Myocyte (in vitro differentiated cells): ENCODE data around the gene CD37. TPM values are rescaled to one million over a fixed set of nuclear protein-coding genes. Genes with fewer than 3 reads are reported as not detected.
A peak's percentile ranks its signal among the peaks of the same experiment; 100 is the strongest.
"Not testable (repeated sequence)": the region's sequence is repeated elsewhere in the genome, so short reads cannot be mapped to it uniquely, and the experiment has no call there.

ENCODE experiments used
- DNase-seq: peaks from one replicate; pipeline ENCODE4 v3.0.0-alpha.2; 2012; ENCODE audit warnings: low read depth
- polyA plus RNA-seq: library from polyadenylated mRNA; unstranded; fragments of >200 nt; gene quantifications from one replicate; pipeline ENCODE4 v1.2.1, GENCODE V29; 2012; ENCODE audit warnings: missing spikeins
- total RNA-seq: library from RNA; depleted of rRNA; stranded (reverse); fragments of >200 nt; gene quantifications from 2 replicates; pipeline ENCODE4 v1.2.3, GENCODE V29; 2014

Gene CD37
- total RNA-seq, result not detected in 2 replicates
- 3.3 TPM for polyA plus RNA-seq

- no peak for DNase-seq
These were observed at the start of gene CD37 for GRCh38 chr19:49335071-49335783. Gene CD37 (plus strand): TSS chr19:49335406. CDS start chr19:49335541, 135 bp downstream.

DNA sequence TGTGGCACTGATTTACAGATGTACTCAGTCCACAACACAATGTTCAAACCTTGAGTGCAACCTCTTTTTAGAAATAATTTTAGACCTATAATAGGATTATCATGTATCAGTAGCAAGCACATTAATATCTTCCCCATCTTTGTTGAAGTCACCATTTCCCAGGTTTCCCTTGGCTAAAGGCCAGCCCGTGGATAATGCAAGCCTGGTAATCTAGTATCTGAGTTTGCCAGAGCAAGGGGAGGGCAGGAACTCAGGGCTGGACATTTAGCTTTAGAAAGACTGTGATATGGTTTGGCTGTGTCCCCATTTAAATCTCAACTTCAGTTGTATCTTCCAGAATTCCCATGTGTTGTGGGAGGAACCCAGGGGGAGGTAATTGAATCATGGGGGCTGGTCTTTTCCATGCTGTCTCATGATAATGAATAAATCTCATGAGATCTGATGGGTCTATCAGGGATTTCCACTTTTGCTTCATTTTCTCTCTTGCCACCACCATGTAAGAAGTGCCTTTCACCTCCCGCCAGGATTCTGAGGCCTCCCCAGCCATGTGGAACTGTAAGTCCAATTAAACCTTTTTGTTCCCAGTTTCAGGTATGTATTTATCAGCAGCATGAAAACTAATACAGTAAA, 48.0 kb upstream of the CD37 start:
- DNase-seq, result no peak

DNA sequence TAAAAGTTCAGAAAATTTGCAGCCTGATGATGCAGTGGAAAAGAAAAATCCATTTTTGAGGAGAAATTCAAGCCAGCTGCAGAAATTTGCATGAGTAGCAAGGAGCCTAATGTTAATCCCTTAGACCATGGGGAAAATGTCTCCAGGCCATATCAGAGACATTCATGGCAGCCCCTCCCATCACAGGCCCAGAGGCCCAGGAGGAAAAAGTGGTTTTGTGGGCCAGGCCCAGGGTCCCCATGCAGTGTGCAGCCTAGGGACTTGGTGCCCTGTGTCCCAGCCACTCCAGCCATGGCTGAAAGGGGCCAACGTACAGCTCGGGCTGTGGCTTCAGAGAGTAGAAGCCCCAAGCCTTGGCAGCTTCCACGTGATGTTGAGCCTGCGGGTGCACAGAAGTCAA, 47.0 kb upstream of the CD37 start:
- DNase-seq, result not testable (repeated sequence)

DNA sequence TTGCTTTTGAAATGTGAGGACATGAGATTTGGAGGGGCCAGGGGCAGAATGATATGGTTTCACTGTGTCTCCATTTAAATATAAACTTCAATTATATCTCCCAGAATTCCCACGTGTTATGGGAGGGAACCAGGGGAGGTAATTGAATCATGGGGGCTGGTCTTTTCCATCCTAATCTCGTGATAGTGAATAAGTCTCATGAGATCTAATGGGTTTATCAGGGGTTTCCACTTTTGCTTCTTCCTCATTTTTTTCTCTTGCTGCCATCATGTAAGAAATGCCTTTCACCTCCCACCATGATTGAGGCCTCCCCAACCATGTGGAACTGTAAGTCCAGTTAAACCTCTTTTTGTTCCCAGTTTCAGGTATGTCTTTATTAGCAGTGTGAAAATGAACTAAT, 45.9 kb upstream of the CD37 start:
- DNase-seq, result not testable (repeated sequence)

GRCh38 chr19:49290517-49290916, 44.7 kb upstream of the CD37 start:
- no peak for DNase-seq

- no peak for DNase-seq
These were observed 40.8 kb upstream of the CD37 start for GRCh38 chr19:49294401-49294800.

DNA sequence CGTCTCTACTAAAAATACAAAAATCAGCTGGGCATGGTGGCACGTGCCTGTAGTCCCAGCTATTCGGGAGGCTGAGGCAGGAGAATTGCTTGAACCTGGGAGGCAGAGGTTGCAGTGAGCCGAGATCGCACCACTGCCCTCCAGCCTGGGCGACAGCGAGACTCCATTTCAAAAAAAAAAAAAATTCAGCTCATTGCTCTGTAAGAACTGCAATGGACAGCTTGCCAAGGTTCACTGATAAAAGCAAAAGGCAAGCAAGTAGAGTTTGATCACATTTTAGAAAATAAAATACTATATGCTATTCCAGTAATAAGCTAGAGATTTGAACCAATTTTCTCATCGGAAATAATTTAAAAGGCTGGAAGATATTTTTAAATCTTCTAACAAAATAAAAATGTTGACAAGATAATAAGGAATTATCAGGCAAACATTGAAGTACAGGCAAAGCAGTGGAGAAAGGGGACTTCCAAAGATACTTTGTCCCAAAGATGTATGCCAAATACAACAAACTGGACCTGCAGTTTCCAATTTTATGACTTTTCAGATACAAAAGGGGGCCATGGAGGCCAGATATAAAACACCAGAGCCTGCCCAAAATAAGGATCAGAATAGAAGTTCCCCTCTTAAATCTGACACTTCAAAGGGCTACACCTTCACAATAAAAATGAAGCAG, 39.9 kb upstream of the CD37 start:
- no peak for DNase-seq

- DNase-seq, result no peak
These were observed 37.8 kb upstream of the CD37 start for GRCh38 chr19:49297403-49297802.

- DNase-seq, result not testable (repeated sequence)
These were observed 36.6 kb upstream of the CD37 start for GRCh38 chr19:49298653-49299052.

DNA sequence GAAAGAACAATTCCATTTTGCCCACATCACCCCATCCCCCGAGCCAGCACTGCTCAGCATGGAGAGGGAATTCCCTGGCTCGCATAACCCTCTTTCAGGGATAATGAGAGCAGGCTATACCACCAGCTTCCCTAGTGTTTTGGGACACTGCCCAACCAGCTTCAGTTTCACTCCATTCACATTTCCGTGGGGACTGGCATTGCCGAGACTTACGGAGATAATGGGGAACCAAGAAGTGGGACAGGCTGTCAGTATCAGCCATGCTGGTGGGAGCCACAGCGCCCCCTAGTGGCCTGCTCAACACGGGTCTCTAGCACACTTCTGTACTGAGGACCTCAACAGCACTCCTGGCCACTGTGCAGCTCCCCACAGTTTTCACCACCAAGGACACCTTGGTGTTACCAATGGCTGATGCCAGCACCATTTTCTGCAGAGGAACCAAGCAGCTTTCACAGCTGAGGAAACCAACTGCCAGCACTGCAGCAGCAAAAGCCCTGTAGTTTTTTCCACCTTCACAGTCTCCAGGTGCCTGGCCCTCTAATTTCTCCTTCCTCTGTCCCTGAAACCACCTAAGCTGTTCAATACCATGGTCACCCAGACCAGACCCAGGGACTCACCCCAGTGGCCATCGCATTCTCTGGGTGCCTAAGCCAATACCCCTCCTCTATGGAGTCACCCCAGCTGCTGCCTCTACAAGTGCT, 33.9 kb upstream of the CD37 start:
- DNase-seq, result peak; percentile 43

DNA sequence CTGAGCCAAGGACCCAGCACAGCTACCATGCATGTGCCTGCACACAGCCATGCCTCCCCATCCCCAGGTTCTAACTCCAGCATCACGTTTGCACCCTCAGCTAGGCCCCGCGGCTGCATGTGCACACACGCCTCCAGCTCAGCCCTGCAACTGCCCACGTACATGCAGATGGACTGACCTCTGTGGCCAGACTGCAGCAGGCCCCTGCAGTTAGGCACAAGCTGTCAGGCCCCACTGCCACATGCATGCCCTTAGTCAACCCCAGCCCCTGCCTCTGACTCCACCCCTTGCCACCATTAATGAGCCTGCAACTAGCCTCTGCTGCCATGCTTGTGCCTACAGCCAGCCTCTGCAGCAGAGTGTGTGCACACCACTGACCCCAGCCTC, 33.3 kb upstream of the CD37 start:
- DNase-seq, result no peak

DNA sequence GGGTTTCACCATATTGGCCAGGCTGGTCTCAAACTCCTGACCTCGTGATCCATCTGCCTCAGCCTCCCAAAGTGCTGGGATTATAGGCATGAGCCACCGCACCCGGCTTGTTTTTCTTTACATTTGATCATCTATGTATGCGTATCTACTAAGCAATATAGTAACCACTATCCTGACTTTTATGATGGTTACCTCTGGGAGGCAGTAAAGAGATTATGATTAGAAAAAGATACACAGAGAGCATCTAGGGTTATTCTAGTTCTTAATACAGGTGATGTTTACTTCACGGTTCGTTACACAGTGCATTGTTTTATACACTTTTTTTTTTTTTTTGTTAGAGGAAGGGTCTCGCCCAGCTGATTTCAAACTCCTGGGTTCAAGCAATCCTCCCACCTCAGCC, 28.5 kb upstream of the CD37 start:
- not testable (repeated sequence) for DNase-seq

- no peak for DNase-seq
These were observed 26.1 kb upstream of the CD37 start for GRCh38 chr19:49309087-49309486.

GRCh38 chr19:49315111-49315510, 20.1 kb upstream of the CD37 start:
- DNase-seq, result no peak

DNA sequence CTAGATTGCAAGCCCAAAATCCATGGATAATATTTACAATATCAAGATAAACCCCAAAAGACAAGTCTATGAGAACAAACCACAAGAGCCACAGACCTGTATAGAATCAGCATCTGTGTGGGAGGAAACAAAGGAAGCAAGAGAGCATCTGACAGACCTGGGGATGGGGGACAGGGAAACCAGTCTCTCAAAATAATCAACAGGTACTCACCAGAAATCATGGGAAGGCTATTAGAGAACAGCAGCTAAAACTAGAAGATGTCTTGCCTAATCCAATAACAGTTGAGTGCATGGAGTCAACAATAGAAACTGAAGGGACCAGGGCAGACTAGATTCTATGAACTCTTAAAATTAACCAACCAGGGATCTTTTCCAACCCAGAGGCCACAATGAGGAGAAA, 18.9 kb upstream of the CD37 start:
- DNase-seq, result no peak

DNA sequence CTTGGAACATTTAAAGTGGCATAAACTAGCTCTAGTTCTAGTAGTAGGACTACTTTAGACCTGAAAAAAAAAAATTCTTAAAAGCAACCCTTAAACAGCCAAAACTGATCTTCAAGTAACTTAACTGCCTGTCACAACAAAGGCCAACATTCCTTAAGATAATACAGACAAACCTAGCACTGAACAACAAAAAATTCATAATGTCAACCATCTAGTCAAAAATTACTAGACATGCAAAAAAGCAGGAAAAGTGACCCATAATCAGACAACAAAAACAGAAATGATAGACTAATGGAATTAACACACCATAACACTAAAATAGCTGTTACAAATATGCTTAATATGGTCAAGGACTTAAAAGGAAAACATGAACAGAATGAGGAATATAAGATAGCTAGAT, 16.9 kb upstream of the CD37 start:
- DNase-seq, result no peak

DNA sequence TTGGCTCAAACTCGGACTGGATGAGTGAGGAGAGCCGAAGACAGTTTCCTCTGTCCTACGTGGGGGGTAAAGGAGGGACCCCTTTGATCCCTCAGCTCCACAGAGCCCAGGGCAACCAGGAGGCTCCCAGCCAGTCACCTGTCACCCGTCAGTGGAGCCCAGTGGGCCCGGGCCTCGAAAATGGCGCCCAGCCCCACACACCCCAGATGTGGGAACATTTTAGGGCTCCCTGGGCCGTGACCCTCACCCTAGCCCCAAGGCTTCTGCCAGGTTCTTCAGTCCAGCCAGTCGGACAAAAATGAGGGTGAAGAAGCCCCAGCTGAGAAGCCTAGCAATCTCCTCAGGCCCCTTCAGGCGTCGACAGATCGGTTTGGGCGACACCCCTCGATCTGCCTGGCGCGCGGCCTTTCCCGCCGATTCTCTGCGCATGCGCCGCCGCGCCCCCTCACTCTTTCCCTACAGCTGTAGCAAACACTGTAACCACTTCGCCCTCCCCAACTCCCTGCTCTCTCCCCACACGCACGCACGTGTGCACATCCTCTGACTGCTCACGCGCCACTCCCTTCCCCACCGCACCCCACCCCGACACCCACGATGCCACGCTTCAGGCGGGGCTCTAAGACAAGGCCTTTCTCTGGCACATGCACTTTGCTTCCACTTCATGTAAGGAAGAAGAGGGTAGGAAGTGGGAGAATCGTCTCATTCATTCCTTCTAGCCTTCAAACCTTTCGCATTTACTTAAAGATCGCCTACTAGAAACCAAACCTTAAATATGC, 10.2 kb upstream of the CD37 start, which contains the start of gene SLC6A16:
TSS of gene SLC6A16 (minus strand) at position 391 of the 776 bp plus-strand sequence. CDS start 13,844 bp downstream, outside the sequence.
- DNase-seq, result no peak

GRCh38 chr19:49325756-49326155, 9.4 kb upstream of the CD37 start:
- DNase-seq, result not testable (repeated sequence)

GRCh38 chr19:49326165-49326704, 9.0 kb upstream of the CD37 start:
- no peak for DNase-seq

GRCh38 chr19:49327878-49328544, 7.2 kb upstream of the CD37 start:
- peak; percentile 50 for DNase-seq
